HepG2 (cell line): ENCODE data around the gene SPCS2. TPM values are rescaled to one million over a fixed set of nuclear protein-coding genes. Genes with fewer than 3 reads are reported as not detected.

ENCODE experiments used
- FOXA3 ChIP-seq: IDR thresholded peaks from 2 replicates; pipeline ENCODE4 v1.6.1; 2016; ENCODE audit warnings: missing genetic modification reagents, missing compliant biosample characterization
- HOXA3 ChIP-seq: sonication (generic); formaldehyde crosslinking; IDR thresholded peaks from 2 replicates; pipeline ENCODE4 v1.5.0; 2020; ENCODE audit warnings: missing genetic modification reagents
- KLF13 ChIP-seq: sonication (generic); formaldehyde crosslinking; IDR thresholded peaks from 2 replicates; pipeline ENCODE4 v1.4.0; 2020; ENCODE audit warnings: mild to moderate bottlenecking, missing genetic modification reagents
- MTERF4 ChIP-seq: sonication (generic); formaldehyde crosslinking; IDR thresholded peaks from 2 replicates; pipeline ENCODE4 v1.8.0; 2023; ENCODE audit warnings: mild to moderate bottlenecking, missing genetic modification reagents
- NR2F1 ChIP-seq, 2 experiments: fragments of 450-650 bp in 1 of 2; formaldehyde crosslinking in 1 of 2; IDR thresholded peaks; 2 replicates each; pipeline versions ENCODE4 v1.5.0 to v1.6.1; 2016 to 2020; ENCODE audit warnings: mild to moderate bottlenecking in 1 of 2, missing compliant biosample characterization in 1 of 2, missing genetic modification reagents in 1 of 2, moderate library complexity in 1 of 2
- REST ChIP-seq, 2 experiments: IDR thresholded peaks; 2 replicates each; pipeline ENCODE4 v1.6.1; 2011 to 2012; ENCODE audit warnings: low read length in 2 of 2, borderline replicate concordance in 1 of 2, low read depth in 1 of 2, mild to moderate bottlenecking in 1 of 2, moderate library complexity in 1 of 2
- TRIM22 ChIP-seq: fragments of 450-650 bp; IDR thresholded peaks from 2 replicates; pipeline ENCODE4 v1.6.1; 2017
- ZBED4 ChIP-seq: sonication (generic); formaldehyde crosslinking; IDR thresholded peaks from 2 replicates; pipeline ENCODE4 v1.4.0; 2020; ENCODE audit warnings: missing genetic modification reagents, borderline replicate concordance
- ZNF678 ChIP-seq: sonication (generic); formaldehyde crosslinking; IDR thresholded peaks from 2 replicates; pipeline ENCODE4 v1.4.0; 2020; ENCODE audit warnings: mild to moderate bottlenecking, missing genetic modification reagents
- polyA plus RNA-seq, 8 experiments: library from polyadenylated mRNA; depleted of rRNA in 3 of 8; stranded (reverse) in 7 of 8; unstranded in 1 of 8; fragments of >200 nt; fragmentation: Illumina TruSeq in 4 of 8; extraction: Trizol in 4 of 8; gene quantifications; 2 replicates each; pipeline versions ENCODE4 v1.2.1 to v1.2.3, GENCODE V29; 2011 to 2016; ENCODE audit warnings: low read depth in 4 of 8, missing spikeins in 1 of 8, mixed read lengths in 1 of 8; ENCODE audit not compliant: insufficient read depth in 1 of 8
- total RNA-seq, 5 experiments: library from RNA; depleted of rRNA; stranded (reverse); fragments of >200 nt; fragmentation: Illumina TruSeq; extraction: Trizol; gene quantifications; 2 replicates each; pipeline ENCODE4 v1.2.3, GENCODE V29; 2016; ENCODE audit warnings: low read depth in 1 of 5

Gene SPCS2
- total and polyA plus RNA-seq, 2 of the 13 experiments (the other 11 are each of a cell fraction or from before 2014, with no cell fraction given): 87.3 to 142 TPM

GRCh38 chr11:75025561-75025960 is 76.5 kb downstream of the SPCS2 start (continued):
- TF ChIP-seq ZBED4 (CRISPR knock-in tag) (no peak), HOXA3 (CRISPR knock-in tag) (no peak), ZNF678 (CRISPR knock-in tag) (no peak), TRIM22 (no peak), FOXA3 (no peak), REST (IDR thresholded peaks at IDR 0.05; ENCODE audit: borderline replicate concordance in 1 of 2, low read depth in 1 of 2, low read length in 2 of 2) (no peak), MTERF4 (CRISPR knock-in tag) (no peak), KLF13 (no peak), NR2F1 (CRISPR knock-in tag; IDR thresholded peaks at IDR 0.05) (no peak)
